Hematopoietic multipotent progenitor cell treated with erythropoietin and hydrocortisone succinate and interleukin-3 and kit ligand, for 8 days (in vitro differentiated cells): ENCODE data around the gene USP32.
"Not testable (repeated sequence)": the region's sequence is repeated elsewhere in the genome, so short reads cannot be mapped to it uniquely, and the experiment has no call there.

Experiments used
- DNase-seq: peaks from one replicate; pipeline ENCODE4 v3.0.0-alpha.2; 2015

The USP32 gene

GRCh38 chr17:60371818-60372510, 20.0 kb downstream of the USP32 start:
- DNase-seq, result no peak

GRCh38 chr17:60371416-60371815, 20.5 kb downstream of the USP32 start:
- DNase-seq, result no peak

GRCh38 chr17:60369727-60370126, 22.2 kb downstream of the USP32 start:
- DNase-seq, result no peak

- no peak for DNase-seq
Observed at GRCh38 chr17:60363700-60364405, 28.1 kb downstream of the USP32 start.

GRCh38 chr17:60362329-60362728, 29.6 kb downstream of the USP32 start:
- no peak for DNase-seq

- DNase-seq, result peak; percentile 95
Observed at GRCh38 chr17:60361889-60362288, 30.0 kb downstream of the USP32 start.

- no peak for DNase-seq
Observed at GRCh38 chr17:60359415-60359814, 32.5 kb downstream of the USP32 start.

- DNase-seq, result no peak
Observed at GRCh38 chr17:60358606-60359225, 33.2 kb downstream of the USP32 start.

- no peak for DNase-seq
Observed at GRCh38 chr17:60356940-60357339, 35.0 kb downstream of the USP32 start.

GRCh38 chr17:60355663-60356594, 36.0 kb downstream of the USP32 start:
- DNase-seq, result no peak

GRCh38 chr17:60354223-60354622, 37.7 kb downstream of the USP32 start:
- no peak for DNase-seq

- DNase-seq, result no peak
Observed at GRCh38 chr17:60353773-60354172, 38.2 kb downstream of the USP32 start.

GRCh38 chr17:60352569-60352968, 39.4 kb downstream of the USP32 start:
- no peak for DNase-seq

- peak; percentile 60 for DNase-seq
Observed at GRCh38 chr17:60352071-60352470, 39.9 kb downstream of the USP32 start.

GRCh38 chr17:60351012-60351695, 40.8 kb downstream of the USP32 start:
- no peak for DNase-seq

GRCh38 chr17:60348616-60349015, 43.3 kb downstream of the USP32 start:
- DNase-seq, result peak; percentile 66

- no peak for DNase-seq
Observed at GRCh38 chr17:60345233-60345632, 46.7 kb downstream of the USP32 start.

- not testable (repeated sequence) for DNase-seq
Observed at GRCh38 chr17:60342492-60342891, 49.4 kb downstream of the USP32 start.

GRCh38 chr17:60335289-60335688, 56.6 kb downstream of the USP32 start:
- no peak for DNase-seq

GRCh38 chr17:60333628-60334031, 58.3 kb downstream of the USP32 start:
- DNase-seq, result no peak

- not testable (repeated sequence) for DNase-seq
Observed at GRCh38 chr17:60333072-60333471, 58.9 kb downstream of the USP32 start.

GRCh38 chr17:60332574-60332973, 59.4 kb downstream of the USP32 start:
- DNase-seq, result no peak
